ENCODE results near the gene ACP1. TPM values are rescaled to one million over a fixed set of nuclear protein-coding genes. Genes with fewer than 3 reads are reported as not detected.

ACP1 gene
- total RNA-seq, 4 donors from 2014 or later = 66.3 to 92.6 (median 71.7) TPM

GRCh38 chr2:273333-273732, 8.6 kb downstream of the ACP1 start:
- no peak for TF ChIP-seq CTCF (IDR thresholded peaks at IDR 0.05; ENCODE audit: low read depth)

- TF ChIP-seq CTCF (IDR thresholded peaks at IDR 0.05; ENCODE audit: low read depth) = no peak
Observed at GRCh38 chr2:274503-274902, 9.8 kb downstream of the ACP1 start.

GRCh38 chr2:275466-275865, 10.7 kb downstream of the ACP1 start:
- TF ChIP-seq CTCF (IDR thresholded peaks at IDR 0.05; ENCODE audit: low read depth) = no peak

DNA sequence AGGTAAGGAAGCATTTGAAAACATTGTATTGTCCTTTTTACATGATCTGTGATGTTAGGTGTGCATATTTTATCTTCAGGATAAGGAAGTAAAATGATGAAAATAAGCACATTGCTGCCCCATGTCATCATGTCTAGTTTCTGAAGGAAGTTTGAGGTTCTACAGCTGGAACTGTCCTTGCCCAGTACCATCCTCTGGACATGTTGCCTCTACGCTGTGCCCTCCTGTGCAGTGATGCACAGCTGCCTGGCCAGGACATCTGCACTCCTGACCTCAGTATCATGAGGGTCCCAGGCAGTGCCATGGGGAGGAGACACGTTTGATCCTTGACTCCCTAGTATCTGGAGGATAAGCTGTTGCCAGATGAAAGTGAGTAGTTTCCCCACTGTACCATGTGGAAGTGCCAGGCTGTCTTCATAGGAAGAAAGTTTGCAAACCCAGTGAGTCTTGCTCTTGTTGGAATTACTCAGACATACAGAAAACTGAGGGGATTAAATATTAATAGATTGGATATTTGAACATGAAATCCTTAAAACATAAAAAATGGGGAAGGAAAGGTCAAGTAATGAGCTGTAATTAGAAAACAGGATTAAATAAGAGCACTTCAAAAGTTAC, 13.7 kb downstream of the ACP1 start:
- TF ChIP-seq CTCF (IDR thresholded peaks at IDR 0.05; ENCODE audit: low read depth) = no peak

- no peak for TF ChIP-seq CTCF (IDR thresholded peaks at IDR 0.05; ENCODE audit: low read depth)
Observed at GRCh38 chr2:278927-279320, 14.2 kb downstream of the ACP1 start.

GRCh38 chr2:279366-279765, 14.6 kb downstream of the ACP1 start:
- no peak for TF ChIP-seq CTCF (IDR thresholded peaks at IDR 0.05; ENCODE audit: low read depth)

GRCh38 chr2:279956-280649, 15.4 kb downstream of the ACP1 start:
- TF ChIP-seq CTCF (IDR thresholded peaks at IDR 0.05; ENCODE audit: low read depth) = no peak
